CD8-positive, alpha-beta memory T cell (primary cell): ENCODE data around the gene LURAP1L. TPM values are rescaled to one million over a fixed set of nuclear protein-coding genes. Genes with fewer than 3 reads are reported as not detected.

Experiments used
- CTCF ChIA-PET: fragments of 350-600 bp; sonication (Branson Sonifier 250); formaldehyde crosslinking; loops from one replicate; lab custom pipeline; 2021; ENCODE audit warnings: antibody characterized with exemption; lab: Charles Lee
- POLR2A ChIA-PET: fragments of 350-600 bp; sonication (Branson Sonifier 250); formaldehyde crosslinking; loops from one replicate; lab custom pipeline; 2021; ENCODE audit warnings: antibody characterized with exemption; lab: Charles Lee
- DNase-seq, 5 donors: peaks; one replicate each; pipeline versions ENCODE4 v3.0.0 to v3.0.0-alpha.2; 2020 to 2022; ENCODE audit warnings: mixed read lengths in 1 of 5
- H3K27ac ChIP-seq: one replicate; pipeline ENCODE4 v1.7.0; 2013; ENCODE audit warnings: low read depth, mild to moderate bottlenecking, low read length, moderate library complexity
- H3K27me3 ChIP-seq: 2 replicates; pipeline ENCODE4 v1.7.0; 2013; ENCODE audit warnings: low read length, mild to moderate bottlenecking; ENCODE audit not compliant: insufficient read depth, poor library complexity, severe bottlenecking
- H3K36me3 ChIP-seq: 2 replicates; pipeline ENCODE4 v1.7.0; 2013; ENCODE audit warnings: mild to moderate bottlenecking, low read length, moderate library complexity; ENCODE audit not compliant: insufficient read depth
- H3K4me1 ChIP-seq: 2 replicates; pipeline ENCODE4 v1.7.0; 2013; ENCODE audit warnings: mild to moderate bottlenecking, low read length, moderate library complexity; ENCODE audit not compliant: insufficient read depth
- H3K4me3 ChIP-seq: 2 replicates; pipeline ENCODE4 v1.7.0; 2013; ENCODE audit warnings: mild to moderate bottlenecking, low read length
- H3K9me3 ChIP-seq: 2 replicates; pipeline ENCODE4 v1.7.0; 2013; ENCODE audit warnings: mild to moderate bottlenecking, low read length
- H3K27ac Mint-ChIP-seq, 8 donors: one replicate each; pipeline ENCODE4 v1.8.0; 2020 to 2021; ENCODE audit warnings: mixed read lengths in 8 of 8, mild to moderate bottlenecking in 6 of 8, inconsistent platforms in 3 of 8, moderate library complexity in 3 of 8
- H3K27me3 Mint-ChIP-seq, 2 donors: one replicate each; pipeline ENCODE4 v1.8.0; 2020 to 2021; ENCODE audit warnings: mixed read lengths in 2 of 2, mild to moderate bottlenecking in 1 of 2, moderate library complexity in 1 of 2
- H3K36me3 Mint-ChIP-seq, 3 donors: one replicate each; pipeline ENCODE4 v1.8.0; 2020 to 2021; ENCODE audit warnings: mixed read lengths in 3 of 3, inconsistent platforms in 1 of 3, mild to moderate bottlenecking in 1 of 3
- H3K4me1 Mint-ChIP-seq, 3 donors: one replicate each; pipeline ENCODE4 v1.8.0; 2020 to 2021; ENCODE audit warnings: mixed read lengths in 3 of 3, inconsistent platforms in 1 of 3, mild to moderate bottlenecking in 1 of 3
- H3K4me3 Mint-ChIP-seq, 7 donors: one replicate each; pipeline ENCODE4 v1.8.0; 2020 to 2021; ENCODE audit warnings: mixed read lengths in 7 of 7, mild to moderate bottlenecking in 6 of 7, moderate library complexity in 4 of 7, inconsistent platforms in 2 of 7
- H3K9me3 Mint-ChIP-seq, 5 donors: one replicate each; pipeline ENCODE4 v1.8.0; 2020 to 2022; ENCODE audit warnings: mixed read lengths in 5 of 5, mild to moderate bottlenecking in 3 of 5, moderate library complexity in 2 of 5, inconsistent platforms in 1 of 5
- polyA plus RNA-seq: library from polyadenylated mRNA; unstranded; fragments of 300-500 nt; fragmentation: Illumina TruSeq; gene quantifications from one replicate; pipeline ENCODE4 v1.2.3, GENCODE V29; 2021
- total RNA-seq, 2 experiments: library from RNA; stranded (reverse); gene quantifications; one replicate each; pipeline ENCODE4 v1.2.3, GENCODE V29; 2021

LURAP1L gene
- total and polyA plus RNA-seq, 3 experiments from 2014 or later: not detected

DNA sequence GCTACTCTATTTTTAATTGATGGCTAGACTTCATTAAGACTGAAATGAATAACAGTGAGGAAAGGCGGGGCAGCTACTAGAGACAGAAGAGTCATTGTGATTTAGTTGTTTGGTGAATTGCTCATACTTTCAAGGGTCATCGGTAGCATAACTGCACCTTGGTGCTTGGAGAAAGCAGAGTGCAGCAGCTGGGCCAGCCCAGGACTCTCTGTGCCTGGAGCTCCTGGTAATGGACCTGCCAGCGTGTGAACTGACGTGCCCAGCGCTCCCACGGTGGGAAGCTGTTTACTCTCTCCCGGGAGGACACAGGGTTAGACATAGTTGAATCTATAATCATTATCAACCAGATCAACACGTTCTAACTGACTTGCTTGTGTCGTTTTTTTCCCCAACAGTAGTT lies 42.9 kb downstream of the LURAP1L start:
- no peaks in the 10 kb centered on the region for H3K27me3 ChIP-seq
- no peaks in the 10 kb centered on the region for H3K36me3 ChIP-seq
- H3K27me3 Mint-ChIP-seq: no peaks in the 10 kb centered on the region
- ChIA-PET CTCF (no interaction called here), POLR2A (no interaction called here)
- H3K27ac Mint-ChIP-seq: no peak overlapping the region
- no peak overlapping the region for H3K4me3 ChIP-seq
- no peaks in the 10 kb centered on the region for H3K4me1 ChIP-seq
- no peak overlapping the region for H3K27ac ChIP-seq
- no peak overlapping the region for H3K4me3 Mint-ChIP-seq
- H3K4me1 Mint-ChIP-seq: no peaks in the 10 kb centered on the region
- no peak for DNase-seq
- H3K9me3 ChIP-seq: no peaks in the 10 kb centered on the region
- H3K36me3 Mint-ChIP-seq: no peaks in the 10 kb centered on the region
- peaks cover 10 to 34% (median 14%) of the 10 kb centered on the region in 5 donors for H3K9me3 Mint-ChIP-seq

DNA sequence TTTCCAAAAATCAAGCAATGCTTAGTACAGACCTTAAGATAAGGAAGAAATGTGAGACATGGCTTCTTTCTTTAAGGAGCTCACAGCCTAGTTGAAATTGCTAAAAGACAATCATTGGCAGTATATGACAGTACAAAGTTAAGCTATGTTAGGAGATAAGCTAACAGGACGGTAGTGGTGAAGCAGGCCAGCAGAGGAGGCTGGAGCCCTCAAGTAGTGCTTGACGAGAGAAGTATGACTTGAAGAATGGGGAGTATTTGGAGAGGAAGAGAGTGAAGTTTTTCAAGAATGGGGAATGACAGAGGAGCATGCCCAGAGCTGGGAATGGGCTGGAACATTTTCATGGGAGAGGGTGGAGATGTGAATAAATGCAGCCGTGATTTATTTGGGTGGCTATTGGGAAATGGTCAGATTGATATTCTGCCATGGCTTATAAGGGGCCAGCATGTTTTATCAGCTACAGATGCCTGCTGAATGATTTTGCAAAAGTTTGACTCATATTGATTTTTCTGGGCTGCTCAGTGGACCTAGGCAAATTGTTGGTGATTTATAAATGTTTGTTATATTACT lies 43.7 kb downstream of the LURAP1L start:
- no peaks in the 10 kb centered on the region for H3K36me3 ChIP-seq
- DNase-seq: no peak
- no peak overlapping the region for H3K4me3 ChIP-seq
- peaks cover 10 to 34% (median 14%) of the 10 kb centered on the region in 5 donors for H3K9me3 Mint-ChIP-seq
- no peaks in the 10 kb centered on the region for H3K4me1 ChIP-seq
- H3K27me3 Mint-ChIP-seq: no peaks in the 10 kb centered on the region
- H3K4me1 Mint-ChIP-seq: no peaks in the 10 kb centered on the region
- ChIA-PET POLR2A (no interaction called here), CTCF (no interaction called here)
- H3K27ac ChIP-seq: no peak overlapping the region
- no peaks in the 10 kb centered on the region for H3K27me3 ChIP-seq
- H3K4me3 Mint-ChIP-seq: no peak overlapping the region
- H3K9me3 ChIP-seq: no peaks in the 10 kb centered on the region
- no peaks in the 10 kb centered on the region for H3K36me3 Mint-ChIP-seq
- H3K27ac Mint-ChIP-seq: no peak overlapping the region

DNA sequence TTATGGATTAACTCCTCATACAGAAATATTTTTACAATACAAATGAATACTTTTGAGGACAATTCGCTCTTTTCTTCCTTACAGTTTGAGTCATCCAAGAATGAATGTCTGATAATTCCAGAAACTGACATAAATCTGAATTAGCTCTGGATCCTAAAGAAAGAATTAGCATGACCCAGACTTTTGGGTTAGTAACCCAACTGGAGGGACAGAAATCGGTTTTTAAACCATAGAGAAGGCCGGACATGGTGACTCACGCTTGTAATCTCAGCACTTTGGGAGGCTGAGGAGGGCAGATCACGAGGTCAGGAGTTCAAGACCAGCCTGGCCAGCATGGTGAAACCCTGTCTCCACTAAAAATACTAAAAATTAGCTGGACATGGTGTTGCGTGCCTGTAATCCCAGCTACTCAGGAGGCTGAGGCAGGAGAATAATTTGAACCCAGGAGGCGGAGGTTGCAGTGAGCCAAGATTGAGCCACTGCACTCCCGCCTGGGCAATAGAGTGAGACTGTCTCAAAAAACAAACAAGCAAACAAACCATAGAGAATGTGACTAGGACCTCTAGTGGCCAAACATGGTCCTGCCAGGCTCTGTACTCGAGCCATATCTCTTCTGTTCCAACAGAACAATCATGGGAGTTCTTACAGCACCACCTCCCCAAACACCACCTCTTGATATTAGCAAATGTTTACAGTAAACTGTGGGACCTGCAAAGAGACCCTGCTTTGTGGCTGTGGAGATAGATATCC lies 44.8 kb downstream of the LURAP1L start:
- Histone ChIP-seq H3K36me3 (no peaks in the 10 kb centered on the region), H3K9me3 (no peaks in the 10 kb centered on the region), H3K27ac (no peak overlapping the region), H3K27me3 (no peaks in the 10 kb centered on the region), H3K4me3 (no peak overlapping the region), H3K4me1 (no peaks in the 10 kb centered on the region)
- no peaks in the 10 kb centered on the region for H3K36me3 Mint-ChIP-seq
- no peak for DNase-seq
- no peak overlapping the region for H3K4me3 Mint-ChIP-seq
- peaks cover 8 to 33% (median 14%) of the 10 kb centered on the region in 5 donors for H3K9me3 Mint-ChIP-seq
- ChIA-PET POLR2A (no interaction called here), CTCF (no interaction called here)
- H3K27ac Mint-ChIP-seq: no peak overlapping the region
- H3K4me1 Mint-ChIP-seq: no peaks in the 10 kb centered on the region
- H3K27me3 Mint-ChIP-seq: no peaks in the 10 kb centered on the region

DNA sequence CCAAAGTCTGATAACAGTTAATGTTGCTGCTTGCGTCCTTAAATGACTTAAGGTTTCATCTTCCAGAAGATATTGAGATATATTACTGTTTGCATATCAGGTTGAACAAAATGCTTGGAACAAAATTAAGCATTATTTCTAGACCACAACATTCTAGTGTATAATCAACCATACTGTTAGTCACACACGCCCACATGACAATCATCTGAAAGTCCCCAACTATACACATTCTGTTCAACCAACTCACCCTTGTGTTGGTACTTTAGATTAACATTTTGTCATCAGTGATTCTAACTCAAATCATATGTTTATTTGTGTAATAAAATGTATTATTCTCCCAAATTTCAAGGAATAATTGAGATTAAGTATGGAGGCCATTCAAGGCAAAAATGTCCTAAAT lies 47.3 kb downstream of the LURAP1L start:
- H3K4me3 Mint-ChIP-seq: no peak overlapping the region
- H3K27ac Mint-ChIP-seq: no peak overlapping the region
- POLR2A ChIA-PET: no interaction called here
- DNase-seq: no peak
- H3K9me3 Mint-ChIP-seq: peaks cover 6 to 21% (median 9%) of the 10 kb centered on the region in 5 donors
- Histone ChIP-seq H3K4me3 (no peak overlapping the region), H3K27me3 (no peaks in the 10 kb centered on the region), H3K4me1 (no peaks in the 10 kb centered on the region), H3K9me3 (no peaks in the 10 kb centered on the region), H3K27ac (no peak overlapping the region), H3K36me3 (no peaks in the 10 kb centered on the region)
- H3K36me3 Mint-ChIP-seq: no peaks in the 10 kb centered on the region
- no peaks in the 10 kb centered on the region for H3K4me1 Mint-ChIP-seq
- CTCF ChIA-PET: no interaction called here
- no peaks in the 10 kb centered on the region for H3K27me3 Mint-ChIP-seq

DNA sequence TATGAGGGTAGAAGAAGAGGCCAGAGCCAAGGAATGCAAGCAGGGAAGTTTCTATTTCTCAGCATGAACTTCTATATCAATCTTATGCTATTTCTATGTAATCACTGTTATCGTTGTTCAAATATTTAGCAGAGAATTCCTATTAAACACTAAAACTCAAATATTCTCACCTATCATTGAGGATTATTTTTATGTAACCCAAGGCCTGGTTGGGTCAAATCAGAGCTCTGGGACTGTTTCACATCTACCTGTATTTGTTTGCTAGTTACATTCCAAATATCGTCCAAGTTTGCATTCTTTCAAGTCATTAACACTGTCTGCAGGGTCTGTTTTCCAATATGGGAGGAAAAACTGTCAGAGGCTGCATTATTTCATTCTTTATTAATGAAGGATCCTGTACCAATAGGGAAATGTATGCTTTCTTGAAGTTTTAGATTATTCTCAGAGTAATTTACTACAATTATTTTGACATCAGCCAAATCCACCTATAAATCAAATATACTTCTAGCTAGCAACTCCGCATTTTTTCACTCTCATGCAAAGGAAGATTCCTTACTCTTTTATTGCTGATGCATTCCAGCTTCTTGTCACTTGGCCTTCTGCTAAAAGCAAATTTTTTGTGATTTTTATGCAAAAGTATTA lies 52.2 kb downstream of the LURAP1L start:
- Mint-ChIP-seq H3K9me3 (peaks cover 4 to 10% (median 9%) of the 10 kb centered on the region in 5 donors), H3K4me1 (no peaks in the 10 kb centered on the region), H3K27ac (no peak overlapping the region), H3K36me3 (no peaks in the 10 kb centered on the region), H3K4me3 (no peak overlapping the region), H3K27me3 (no peaks in the 10 kb centered on the region)
- Histone ChIP-seq H3K27me3 (no peaks in the 10 kb centered on the region), H3K4me1 (no peaks in the 10 kb centered on the region), H3K36me3 (no peaks in the 10 kb centered on the region), H3K4me3 (no peak overlapping the region), H3K9me3 (no peaks in the 10 kb centered on the region), H3K27ac (no peak overlapping the region)
- ChIA-PET CTCF (no interaction called here), POLR2A (no interaction called here)
- DNase-seq: no peak

DNA sequence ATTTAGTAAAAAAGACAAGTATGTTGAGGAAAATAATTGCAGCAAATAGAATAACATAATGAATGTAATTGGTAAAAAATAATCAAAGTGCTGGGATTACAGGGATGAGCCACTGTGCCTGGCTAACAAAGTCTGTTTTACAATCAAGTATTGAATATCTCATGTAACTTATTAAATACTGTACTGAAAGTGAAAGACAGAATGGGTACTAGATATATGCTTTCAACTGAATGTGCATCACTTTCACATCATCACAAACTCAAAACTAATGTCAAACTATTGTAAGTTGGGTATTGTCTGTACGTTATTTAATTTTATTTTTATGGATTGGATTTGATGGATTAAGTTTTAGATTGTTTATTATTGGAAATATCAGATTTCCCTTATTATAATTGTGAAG lies 58.9 kb downstream of the LURAP1L start:
- H3K27ac Mint-ChIP-seq: no peak overlapping the region
- ChIA-PET CTCF (no interaction called here), POLR2A (no interaction called here)
- no peaks in the 10 kb centered on the region for H3K4me1 ChIP-seq
- DNase-seq: no peak
- peaks cover 11 to 24% (median 17%) of the 10 kb centered on the region in 5 donors for H3K9me3 Mint-ChIP-seq
- H3K9me3 ChIP-seq: no peaks in the 10 kb centered on the region
- H3K27me3 ChIP-seq: no peaks in the 10 kb centered on the region
- no peaks in the 10 kb centered on the region for H3K4me1 Mint-ChIP-seq
- no peak overlapping the region for H3K27ac ChIP-seq
- H3K36me3 ChIP-seq: no peaks in the 10 kb centered on the region
- no peaks in the 10 kb centered on the region for H3K36me3 Mint-ChIP-seq
- H3K27me3 Mint-ChIP-seq: peaks cover 0 to 2% of the 10 kb centered on the region in 2 donors
- no peak overlapping the region for H3K4me3 Mint-ChIP-seq
- no peak overlapping the region for H3K4me3 ChIP-seq

DNA sequence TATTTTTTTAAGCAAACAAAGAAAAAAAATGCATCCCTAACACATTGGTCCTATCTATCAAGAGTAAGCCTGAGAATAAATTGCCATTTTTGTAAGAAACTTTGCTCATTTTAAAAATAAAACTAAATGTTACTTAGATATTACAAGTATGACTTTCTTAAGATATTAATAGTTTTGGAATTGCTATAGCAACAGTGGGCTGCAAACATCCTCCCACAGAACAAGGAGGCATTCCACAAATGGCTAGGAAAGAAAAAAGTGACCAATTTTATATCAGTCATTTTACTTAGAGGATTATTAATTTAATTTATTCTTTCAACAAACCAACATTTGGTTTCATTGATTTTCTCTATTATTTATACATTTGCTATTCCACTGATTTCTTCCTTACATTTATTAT lies 63.7 kb downstream of the LURAP1L start:
- POLR2A ChIA-PET: no interaction called here
- no peaks in the 10 kb centered on the region for H3K36me3 ChIP-seq
- H3K9me3 Mint-ChIP-seq: peaks cover 11 to 36% (median 19%) of the 10 kb centered on the region in 5 donors
- H3K36me3 Mint-ChIP-seq: no peaks in the 10 kb centered on the region
- no peak overlapping the region for H3K27ac Mint-ChIP-seq
- no peaks in the 10 kb centered on the region for H3K4me1 Mint-ChIP-seq
- no peak for DNase-seq
- CTCF ChIA-PET: no interaction called here
- no peaks in the 10 kb centered on the region for H3K9me3 ChIP-seq
- no peaks in the 10 kb centered on the region for H3K27me3 ChIP-seq
- peaks cover 0 to 2% of the 10 kb centered on the region in 2 donors for H3K27me3 Mint-ChIP-seq
- H3K4me3 ChIP-seq: no peak overlapping the region
- no peak overlapping the region for H3K4me3 Mint-ChIP-seq
- H3K27ac ChIP-seq: no peak overlapping the region
- H3K4me1 ChIP-seq: no peaks in the 10 kb centered on the region

DNA sequence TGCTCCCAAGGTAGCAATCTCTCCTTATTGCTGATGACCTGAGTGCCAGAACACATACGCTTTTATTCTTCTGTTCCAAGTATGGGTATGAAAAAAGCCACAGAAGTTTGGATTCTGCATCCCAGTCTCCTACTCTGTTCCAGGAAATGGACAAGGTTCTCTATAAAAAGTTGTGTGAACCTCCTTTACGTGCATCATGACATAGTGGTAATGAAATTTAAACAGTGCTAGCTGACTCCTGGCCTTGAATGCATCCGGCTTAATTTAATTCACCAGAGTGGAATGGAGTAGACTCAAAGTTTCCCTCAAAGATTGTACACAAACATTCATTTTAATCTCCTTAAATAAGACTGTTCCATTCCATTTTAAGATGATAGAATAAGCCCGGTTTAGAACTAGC lies 68.9 kb downstream of the LURAP1L start:
- Mint-ChIP-seq H3K4me1 (no peaks in the 10 kb centered on the region), H3K27ac (no peak overlapping the region), H3K4me3 (no peak overlapping the region), H3K36me3 (no peaks in the 10 kb centered on the region), H3K27me3 (no peaks in the 10 kb centered on the region), H3K9me3 (peaks cover 9 to 37% (median 19%) of the 10 kb centered on the region in 5 donors)
- no peak for DNase-seq
- no peaks in the 10 kb centered on the region for H3K4me1 ChIP-seq
- no peak overlapping the region for H3K4me3 ChIP-seq
- CTCF ChIA-PET: no interaction called here
- no peak overlapping the region for H3K27ac ChIP-seq
- no peaks in the 10 kb centered on the region for H3K36me3 ChIP-seq
- POLR2A ChIA-PET: no interaction called here
- no peaks in the 10 kb centered on the region for H3K9me3 ChIP-seq
- H3K27me3 ChIP-seq: no peaks in the 10 kb centered on the region
